Activated gamma-delta T cell treated with Interleukin-2 at 50 U/mL for 16 hours (primary cell): ENCODE results near the gene SHISA7.

Experiments used
- DNase-seq: peaks from one replicate; pipeline ENCODE4 v3.0.0-alpha.2; 2020

SHISA7 gene

DNA sequence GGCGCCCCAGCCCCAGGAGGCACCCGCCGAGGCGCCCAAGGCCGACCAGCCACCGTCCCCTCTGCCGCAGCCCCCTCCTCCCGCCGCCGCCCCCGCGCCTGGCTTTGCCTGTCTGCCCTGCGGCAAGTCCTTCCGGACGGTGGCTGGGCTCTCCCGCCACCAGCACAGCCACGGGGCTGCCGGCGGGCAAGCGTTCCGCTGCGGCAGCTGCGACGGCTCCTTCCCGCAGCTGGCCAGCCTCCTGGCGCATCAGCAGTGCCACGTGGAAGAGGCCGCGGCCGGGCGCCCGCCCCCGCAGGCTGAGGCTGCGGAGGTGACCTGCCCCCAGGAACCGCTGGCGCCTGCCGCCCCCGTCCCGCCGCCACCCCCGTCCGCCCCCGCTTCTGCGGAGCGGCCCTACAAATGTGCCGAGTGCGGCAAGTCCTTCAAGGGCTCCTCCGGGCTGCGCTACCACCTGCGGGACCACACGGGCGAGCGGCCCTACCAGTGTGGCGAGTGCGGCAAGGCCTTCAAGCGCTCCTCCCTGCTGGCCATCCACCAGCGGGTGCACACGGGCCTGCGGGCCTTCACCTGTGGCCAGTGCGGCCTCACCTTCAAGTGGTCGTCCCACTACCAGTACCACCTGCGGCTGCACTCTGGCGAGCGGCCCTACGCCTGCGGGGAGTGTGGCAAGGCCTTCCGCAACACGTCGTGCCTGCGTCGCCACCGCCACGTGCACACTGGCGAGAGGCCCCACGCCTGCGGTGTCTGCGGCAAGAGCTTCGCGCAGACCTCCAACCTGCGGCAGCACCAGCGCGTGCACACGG lies 39.3 kb upstream of the SHISA7 start:
- DNase-seq: no peak

DNA sequence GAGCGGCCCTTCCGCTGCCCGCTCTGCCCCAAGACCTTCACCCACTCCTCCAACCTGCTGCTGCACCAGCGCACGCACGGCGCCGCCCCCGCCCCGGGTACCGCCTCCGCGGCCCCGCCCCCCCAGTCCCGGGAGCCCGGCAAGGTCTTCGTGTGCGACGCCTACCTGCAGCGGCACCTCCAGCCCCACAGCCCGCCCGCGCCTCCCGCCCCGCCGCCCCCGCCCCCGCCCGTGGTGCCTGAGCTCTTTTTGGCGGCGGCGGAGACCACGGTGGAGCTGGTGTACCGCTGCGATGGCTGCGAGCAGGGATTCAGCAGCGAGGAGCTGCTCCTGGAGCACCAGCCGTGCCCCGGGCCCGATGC lies 38.7 kb upstream of the SHISA7 start:
- DNase-seq: no peak

DNA sequence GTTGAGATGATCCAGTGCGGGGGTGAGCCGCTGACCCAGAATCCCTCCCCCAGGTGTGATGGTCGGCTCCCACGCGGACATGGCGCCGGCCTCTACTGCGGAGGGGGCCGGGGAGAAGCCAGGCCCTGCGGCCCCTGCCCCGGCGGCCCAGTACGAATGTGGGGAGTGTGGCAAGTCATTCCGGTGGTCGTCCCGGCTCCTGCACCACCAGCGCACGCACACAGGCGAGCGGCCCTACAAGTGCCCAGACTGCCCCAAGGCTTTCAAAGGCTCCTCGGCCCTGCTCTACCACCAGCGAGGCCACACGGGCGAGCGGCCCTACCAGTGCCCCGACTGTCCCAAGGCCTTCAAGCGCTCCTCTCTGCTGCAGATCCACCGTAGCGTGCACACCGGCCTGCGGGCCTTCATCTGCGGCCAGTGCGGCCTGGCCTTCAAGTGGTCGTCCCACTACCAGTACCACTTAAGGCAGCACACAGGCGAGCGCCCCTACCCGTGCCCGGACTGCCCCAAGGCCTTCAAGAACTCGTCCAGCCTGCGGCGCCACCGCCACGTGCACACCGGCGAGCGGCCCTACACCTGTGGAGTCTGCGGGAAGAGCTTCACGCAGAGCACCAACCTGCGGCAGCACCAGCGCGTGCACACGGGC lies 38.2 kb upstream of the SHISA7 start:
- DNase-seq: no peak

DNA sequence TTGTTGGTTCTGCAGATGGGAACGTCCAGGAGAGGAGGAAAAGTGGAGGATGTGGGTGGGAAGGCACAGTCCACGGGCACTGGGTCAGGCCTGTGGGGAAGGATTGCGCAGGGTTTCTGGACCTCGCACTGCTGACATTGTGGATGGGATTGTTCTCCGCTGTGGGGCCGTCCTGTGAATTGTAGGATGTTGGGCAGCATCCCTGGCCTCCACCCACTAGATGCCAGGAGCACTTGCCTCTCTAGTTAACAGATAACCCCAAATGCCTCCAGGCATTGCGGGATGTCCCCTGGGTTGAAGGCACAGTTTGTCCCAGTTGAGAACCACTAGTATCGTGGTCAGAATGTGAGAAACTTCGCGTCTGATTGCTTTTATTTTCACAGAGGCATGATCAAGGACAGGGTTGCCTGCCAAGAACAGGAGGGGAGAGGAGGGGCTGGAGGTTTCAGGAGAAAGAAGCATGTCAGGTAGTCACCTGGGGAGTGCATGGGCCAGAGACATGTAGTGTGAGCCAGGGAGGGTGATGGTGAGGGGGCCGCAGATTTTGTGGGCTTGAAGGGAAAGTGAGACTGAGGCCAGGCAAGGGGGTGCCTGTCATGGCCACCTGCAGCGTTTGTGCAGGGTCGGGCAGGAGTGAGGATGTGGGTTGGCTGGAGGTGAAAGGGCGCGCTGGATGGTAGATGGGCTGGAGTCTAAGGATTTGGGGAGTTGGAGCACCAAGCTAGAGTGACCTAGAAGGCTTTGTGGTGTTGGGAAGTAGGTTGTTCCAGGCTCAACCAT lies 36.5 kb upstream of the SHISA7 start:
- no peak for DNase-seq

DNA sequence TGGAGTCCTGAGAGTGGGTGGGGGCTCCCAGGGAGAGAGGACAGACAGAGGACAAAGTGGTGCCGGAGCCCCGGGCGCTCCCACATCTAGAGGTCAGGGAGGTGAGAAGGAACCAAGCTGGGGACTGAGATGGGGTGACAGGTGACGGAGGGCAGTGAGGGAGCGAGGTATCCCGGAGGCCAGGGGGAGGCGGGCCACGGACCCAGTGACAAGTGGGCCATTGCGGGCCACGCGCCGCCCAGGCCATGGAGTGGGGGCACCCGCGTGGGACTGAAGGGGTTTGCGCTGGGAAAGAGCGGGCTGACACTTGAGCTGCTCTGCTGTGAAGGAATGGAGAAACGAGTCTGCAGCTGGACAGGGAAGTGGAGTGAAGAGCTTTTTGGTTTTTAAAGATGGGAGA lies 35.9 kb upstream of the SHISA7 start:
- no peak for DNase-seq

DNA sequence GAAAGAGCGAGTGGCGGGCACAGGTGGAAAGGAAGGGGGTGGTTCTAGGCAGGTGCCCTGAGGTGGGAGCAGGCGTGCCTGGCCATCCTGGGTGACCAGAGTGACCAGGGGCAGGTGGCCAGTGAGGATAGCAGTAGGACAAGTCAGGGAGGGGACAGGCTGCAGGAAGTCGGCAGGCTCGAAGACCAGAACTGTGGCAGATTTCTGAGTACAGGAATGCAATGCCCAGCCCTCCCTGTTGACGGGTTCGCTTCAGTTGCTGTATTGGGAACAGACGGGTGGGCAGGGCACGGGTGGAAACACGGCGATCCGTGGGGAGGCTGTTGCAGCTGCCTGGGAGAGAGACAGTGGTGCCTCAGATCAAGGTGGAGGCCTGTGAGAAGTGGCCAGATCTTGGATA lies 35.3 kb upstream of the SHISA7 start:
- no peak for DNase-seq

DNA sequence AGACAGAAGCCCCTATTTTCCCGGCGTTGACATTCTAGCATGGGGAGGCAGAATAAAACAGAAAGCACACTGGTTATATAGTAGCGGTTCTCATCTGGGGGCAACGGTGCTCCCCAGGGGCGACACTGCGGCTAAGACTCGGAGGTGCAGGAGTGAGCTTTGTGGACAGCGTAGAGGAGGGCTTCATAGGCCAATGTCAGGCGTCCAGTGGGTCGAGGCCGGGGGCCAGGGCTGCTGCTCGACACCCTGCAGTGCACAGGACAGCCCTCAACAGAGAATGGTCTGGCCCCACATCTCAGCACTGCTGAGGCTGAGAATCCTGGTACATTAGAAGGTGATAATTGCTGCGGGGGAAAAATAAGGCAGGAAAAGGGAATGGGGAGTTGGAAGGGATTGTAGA lies 34.8 kb upstream of the SHISA7 start:
- no peak for DNase-seq

DNA sequence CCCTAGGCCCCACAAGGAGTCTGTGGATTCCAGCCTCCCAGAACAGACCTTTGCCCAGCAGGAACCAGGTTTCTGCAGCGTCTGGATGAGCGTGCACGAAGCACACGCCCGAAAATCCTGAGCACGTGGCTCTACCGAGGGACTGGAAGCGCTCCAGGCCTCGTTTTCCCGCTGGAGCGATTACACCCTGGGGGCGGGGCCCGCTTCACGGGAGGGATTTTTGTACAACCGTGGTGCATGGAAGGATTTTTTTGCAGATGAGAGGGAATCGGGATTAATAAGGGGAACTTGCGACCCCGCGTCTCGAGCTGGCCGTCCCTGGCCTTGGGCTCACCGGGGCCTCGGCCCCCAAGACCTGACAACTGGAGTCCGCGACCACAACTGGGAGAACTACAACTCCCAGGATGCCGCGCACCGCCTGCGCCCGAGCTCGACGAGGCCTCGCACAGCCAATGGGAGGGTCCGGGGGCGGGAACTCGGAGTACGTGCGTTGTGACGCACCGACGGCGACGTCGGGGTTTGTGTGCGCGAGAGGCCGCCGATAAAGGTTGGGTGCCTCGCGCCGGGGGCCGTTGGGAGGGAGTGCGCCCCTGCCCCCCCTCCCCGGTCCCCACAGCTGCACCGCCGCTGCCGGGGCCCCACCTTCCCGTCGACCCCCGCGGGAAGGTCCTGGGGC lies 33.1 kb upstream of the SHISA7 start, which contains the start of gene ZNF628:
TSS of gene ZNF628 (plus strand) at position 518 of the 676 bp plus-strand sequence. CDS start 3,294 bp downstream, outside the sequence.
- DNase-seq: peak; percentile 98

DNA sequence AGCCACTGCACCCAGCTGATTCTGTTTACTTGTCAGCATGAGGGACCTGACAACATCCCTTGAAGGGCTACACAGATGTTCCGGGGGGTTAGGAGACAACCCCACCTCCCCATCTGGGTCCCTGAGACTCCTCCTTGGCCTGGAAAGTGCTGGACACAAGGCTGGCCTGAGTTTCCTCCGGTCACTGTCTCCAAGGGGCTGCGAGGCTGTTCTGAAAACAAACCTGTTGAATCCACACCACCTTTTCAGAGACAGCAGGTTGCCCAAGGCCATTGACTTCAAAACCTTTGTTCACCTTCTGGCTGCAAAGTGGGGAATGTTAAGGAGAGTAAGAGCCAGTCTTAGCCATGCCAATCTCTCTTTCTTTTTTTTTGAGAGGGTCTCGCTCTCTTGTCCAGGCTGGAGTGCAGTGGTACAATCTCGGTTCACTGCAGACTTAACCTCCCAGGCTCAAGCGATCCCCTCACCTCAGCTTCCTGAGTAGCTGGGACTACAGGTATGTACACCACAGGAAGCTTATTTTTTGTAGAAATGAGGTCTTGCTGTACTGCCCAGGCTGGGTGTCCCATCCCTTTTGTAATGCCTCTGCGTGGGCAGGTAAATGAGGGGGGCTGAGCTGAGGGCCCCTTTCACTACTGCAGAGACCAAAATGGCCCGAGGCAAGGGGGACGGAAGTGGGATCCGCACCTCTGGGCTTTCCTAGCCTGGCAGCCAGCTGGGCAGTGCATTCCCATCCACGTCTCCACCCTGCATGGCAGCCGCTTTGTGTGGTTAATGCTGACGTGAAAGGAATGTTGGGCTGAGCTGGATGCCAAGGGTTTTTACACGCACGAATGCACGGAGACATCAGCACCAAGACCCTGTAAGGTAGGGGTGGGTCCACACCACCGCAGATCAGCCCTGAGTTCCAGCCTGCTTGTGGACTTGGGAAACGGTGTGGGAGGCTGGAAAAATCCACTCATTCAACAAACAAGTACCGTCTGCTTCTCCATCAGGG lies 31.5 kb upstream of the SHISA7 start:
- no peak for DNase-seq

DNA sequence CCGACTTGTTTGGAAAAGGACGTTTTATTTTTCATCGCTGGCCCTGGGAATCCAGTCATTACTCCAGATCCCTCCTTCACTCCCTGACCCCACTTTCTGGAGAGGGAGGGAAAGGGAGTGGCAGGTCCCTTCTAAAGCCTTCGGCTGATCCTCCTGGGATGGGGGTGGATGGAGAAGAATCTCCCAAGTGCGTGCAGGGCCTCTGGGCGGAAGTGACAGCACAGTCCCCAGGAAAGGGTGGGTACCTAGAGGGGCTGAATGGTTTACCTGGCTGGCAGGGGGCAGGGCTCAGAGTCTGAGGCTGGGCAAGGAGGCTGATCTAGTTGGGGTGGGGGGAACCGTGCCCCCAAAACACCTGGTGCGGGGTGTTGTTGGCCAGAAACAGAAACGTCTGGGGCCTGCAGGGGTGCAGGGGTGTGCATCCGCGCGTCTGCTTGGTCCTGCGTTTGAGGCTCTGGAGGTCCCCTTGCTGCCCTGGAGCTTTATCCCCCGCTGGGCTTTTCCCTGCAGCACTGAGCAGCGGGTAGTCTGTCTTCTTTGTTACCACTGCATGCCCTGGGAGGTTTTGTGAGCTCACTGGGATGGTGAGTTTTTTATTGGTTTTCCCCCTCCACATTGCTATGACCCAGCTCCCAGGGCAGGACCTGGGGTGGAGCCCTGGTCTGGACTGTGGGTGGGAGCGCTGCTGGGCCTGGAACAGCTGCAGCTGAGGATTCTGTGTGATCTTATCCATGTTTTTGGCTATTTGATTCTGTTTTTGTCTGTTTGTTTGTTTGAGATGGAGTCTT lies 30.3 kb upstream of the SHISA7 start:
- no peak for DNase-seq

DNA sequence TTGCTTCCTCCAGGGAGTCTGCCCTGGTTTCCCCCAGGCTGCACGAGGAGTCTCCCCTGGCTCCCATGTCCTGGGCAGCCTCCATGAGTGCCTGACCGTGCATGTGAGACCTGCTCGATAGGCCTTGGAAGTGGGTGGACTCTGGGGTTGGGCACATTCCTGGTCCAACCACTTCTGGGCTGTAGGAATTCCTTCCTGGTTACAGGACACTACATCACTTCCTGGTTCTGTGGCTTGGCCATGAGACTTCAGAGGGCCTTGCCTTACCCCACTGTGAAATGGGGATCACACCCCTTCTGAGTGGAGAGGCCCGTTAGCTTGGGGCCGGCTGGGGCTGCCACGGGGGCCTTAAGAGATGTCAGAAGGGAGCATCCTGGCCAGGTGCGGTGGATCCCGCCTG lies 29.4 kb upstream of the SHISA7 start:
- DNase-seq: no peak

DNA sequence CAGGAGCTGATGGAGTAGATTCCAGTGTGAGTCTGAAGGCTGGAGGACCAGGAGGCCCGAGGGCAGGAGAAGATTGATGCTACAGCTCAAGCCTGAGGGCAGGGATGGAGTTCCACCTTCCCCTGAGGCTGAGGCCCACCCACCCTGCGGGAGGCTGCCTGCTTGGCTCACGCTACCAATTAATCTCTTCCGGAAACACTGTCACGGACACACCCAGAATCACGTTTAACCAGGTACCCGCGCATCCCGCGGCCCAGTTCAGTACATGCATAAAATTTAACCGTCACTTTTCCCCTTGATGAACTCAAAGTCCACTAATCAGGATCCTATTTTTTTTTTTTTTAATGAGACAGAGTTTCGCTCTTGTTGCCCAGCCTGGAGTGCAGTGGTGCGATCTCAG lies 28.2 kb upstream of the SHISA7 start:
- DNase-seq: no peak

DNA sequence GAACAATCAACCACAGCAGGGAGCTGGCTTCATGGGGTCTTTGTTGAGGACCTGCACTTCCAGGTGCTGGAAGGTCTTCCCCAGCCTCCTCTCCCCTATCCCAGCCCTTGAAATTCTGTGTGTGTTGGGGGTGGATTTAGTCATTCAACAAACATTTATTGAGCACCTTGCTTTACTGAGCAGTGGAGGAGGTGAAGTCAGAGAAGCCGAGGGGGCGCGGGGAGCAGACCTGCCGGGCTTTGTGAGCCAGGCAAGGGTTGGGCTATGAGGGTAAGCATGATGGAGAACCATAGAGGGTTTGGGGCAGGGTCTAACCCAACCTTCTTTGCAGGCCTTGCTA lies 24.9 kb upstream of the SHISA7 start:
- DNase-seq: no peak

DNA sequence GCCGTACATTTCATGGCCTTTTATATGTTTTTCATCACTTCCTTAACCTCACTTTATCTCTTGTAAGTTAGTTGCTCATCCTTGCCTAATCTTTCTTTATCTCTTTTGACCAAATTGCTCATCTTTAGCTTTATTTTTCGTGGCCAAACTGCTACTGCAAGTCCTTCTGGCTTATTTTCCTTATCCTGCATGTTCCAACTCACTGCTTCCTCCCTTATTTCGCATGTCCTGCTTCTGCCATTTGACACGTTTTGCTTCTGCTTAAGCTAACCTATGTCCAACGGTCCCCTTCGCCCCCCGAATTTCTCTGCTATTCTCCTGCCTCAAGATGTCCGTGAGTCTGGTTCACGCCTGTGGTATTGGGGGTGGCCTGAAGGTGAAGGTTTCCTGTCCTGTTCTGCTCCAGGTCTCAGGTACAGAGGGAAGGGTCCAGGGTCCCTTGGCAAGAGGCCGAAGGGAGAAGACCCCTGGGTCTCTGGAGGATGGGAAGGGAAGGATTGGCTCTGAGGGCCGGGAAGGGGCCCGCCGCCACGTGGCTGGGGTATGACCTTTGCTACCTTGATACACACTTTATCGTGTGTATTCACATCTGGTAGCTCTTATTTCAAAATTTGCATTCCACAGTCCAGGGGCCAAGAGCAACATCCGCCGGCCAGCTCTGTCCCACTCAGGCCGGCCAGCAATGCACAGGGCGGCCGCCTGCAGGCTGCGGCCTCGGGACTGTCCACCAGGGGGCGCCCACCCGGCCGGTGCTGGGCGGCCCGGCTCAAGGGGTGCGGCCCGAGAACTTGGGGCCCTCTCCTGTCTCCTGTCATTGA lies 24.3 kb upstream of the SHISA7 start:
- peak; percentile 73 for DNase-seq

DNA sequence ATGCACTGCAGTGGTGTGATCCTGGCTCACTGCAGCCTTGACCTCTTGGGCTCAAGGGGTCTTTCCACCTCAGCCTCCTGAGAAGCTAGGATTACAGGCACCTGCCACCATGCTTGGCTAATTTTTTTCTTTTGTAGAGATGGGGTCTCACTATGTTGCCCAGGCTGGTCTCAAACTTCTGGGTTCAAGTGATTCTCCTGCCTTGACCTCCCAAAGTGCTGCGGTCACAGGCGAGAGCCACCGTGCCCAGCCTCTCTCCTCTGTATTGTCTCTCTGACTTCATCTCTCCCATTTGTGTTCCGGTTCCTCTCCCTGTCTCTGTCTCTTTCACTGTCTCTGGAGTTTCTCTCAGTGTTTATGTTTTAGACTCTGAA lies 23.1 kb upstream of the SHISA7 start:
- no peak for DNase-seq

DNA sequence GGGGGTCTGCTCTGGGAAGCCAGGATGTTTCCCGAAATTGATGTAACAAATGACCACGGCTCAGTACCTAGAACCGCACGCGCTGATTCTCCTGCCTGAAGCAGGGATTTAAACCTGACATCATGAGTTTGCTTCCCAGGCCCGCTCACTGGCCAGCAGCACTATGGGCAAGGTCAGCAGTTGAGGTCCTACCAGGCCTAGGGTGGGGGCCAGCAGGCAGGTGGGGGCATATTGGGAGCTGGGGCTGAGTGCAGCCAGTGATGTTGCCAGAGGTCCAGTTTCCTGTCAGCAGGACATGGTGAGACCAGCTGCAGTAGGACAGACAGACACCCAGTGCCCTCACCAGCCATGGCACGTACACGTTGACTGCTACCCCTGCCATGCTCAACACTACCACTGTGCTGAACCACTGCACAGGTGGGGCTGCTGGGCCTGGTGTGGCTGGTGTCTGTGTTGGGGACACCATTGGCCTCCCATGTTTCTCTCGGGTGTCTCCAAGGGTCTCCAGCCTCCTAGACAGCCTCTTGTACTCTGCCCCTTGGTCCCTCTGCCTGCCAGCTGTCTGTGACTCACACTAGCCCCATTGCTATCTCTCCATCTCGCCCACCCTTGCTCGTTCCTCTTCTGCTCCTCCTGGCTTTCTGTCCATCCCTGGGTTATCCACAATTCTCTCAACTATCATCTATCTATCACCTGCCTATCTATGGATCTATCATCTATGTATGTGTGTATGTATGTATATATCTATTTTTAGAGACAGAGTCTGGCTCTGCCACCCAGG lies 22.6 kb upstream of the SHISA7 start:
- DNase-seq: no peak

DNA sequence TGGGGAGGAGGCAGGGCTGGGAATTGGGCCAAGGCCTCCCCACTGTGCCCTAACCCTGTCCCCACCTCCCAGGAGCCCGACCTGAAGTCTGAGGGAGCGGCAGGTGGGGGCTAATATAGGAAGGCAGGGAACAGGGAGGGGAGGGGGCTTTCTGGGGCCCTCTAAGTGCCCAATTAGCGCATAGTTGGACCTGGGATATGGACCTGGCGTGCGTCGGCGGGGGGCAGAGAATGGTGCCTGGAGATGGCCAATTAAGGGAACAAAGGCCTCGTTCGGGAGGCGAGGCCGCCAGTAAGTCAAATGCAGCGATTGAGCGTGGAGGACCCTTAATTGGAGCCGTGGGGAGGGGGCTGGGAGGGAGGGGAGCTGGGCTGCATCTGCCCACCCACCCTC lies 21.6 kb upstream of the SHISA7 start, which contains the start of gene C19orf85:
TSS of gene C19orf85 (minus strand) at position 90 of the 393 bp plus-strand sequence. CDS start 197 bp downstream, outside the sequence.
- DNase-seq: no peak

DNA sequence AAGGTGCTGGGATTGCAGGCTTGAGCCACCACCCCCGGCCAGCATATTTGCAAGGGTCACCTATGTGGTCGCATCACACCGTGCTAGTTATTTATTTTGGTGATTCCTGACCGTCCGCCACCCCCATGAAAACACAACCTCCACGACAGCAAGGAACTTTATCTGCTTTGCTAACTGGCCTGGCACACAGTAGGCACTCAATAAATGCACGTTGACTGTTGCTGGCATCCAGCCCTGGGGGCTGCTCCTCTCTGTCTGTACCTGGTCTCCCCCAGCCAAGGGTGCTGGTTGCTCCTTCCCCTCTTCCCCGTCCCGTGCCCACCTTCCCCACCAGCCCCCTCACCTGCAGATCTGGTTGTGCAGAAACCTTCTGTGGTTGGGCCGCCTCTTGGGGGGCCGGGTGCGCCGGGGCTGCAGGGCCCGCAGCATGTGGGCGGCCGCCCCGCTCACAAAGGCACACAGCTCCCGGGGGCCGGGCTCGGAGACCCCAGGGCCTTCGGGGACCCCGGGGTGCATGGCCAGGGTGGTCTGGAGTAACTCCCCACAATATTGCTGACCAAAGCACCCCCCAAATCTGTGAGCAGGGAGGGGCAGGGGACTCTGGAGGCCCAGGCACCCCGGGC lies 21.1 kb upstream of the SHISA7 start:
- DNase-seq: no peak

DNA sequence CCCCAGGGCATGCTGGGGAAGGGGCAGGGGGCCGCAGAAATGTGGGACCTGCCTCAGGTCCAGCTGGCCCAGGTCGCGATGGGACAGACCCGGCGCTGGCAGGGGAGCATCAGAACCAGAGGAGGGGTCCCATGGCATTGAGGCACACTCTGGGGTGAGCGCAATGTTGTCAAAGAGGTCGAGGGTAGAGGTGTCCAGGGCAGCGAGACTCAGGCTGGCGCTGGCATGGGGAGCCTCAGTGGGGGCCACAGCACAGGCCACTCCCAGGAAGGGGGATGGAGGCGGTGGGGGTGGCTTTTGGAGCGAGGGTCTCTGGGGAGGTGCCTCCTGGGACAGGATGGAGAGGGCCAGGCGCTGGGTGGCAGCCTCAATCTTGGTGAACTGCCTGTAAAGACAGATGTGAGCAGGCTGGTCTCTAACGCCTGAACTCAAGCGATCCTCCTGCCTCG lies 20.5 kb upstream of the SHISA7 start:
- no peak for DNase-seq
